BLaER1 treated with 17β-estradiol and CSF1 and Interleukin-3, amounts not matched to agents 10 nM and 100 nM (cell line): ENCODE results near the gene KLK12.
A peak's percentile ranks its signal among the peaks of the same experiment; 100 is the strongest.
"Not testable (repeated sequence)": the region's sequence is repeated elsewhere in the genome, so short reads cannot be mapped to it uniquely, and the experiment has no call there.

Experiments used
- H3K27ac ChIP-seq, 11 experiments: shearing (Covaris generic); formaldehyde crosslinking; 2 replicates each; pipeline ENCODE4 v1.8.1; 2022
- H3K27me3 ChIP-seq, 11 experiments: shearing (Covaris generic); formaldehyde crosslinking; 2 replicates each; pipeline ENCODE4 v1.8.1; 2022
- H3K36me3 ChIP-seq, 11 experiments: shearing (Covaris generic); formaldehyde crosslinking; 2 replicates each; pipeline ENCODE4 v1.8.1; 2022
- H3K4me1 ChIP-seq, 10 experiments: shearing (Covaris generic); formaldehyde crosslinking; 2 replicates each; pipeline ENCODE4 v1.8.1; 2022
- H3K4me2 ChIP-seq, 11 experiments: shearing (Covaris generic); formaldehyde crosslinking; 2 replicates each; pipeline ENCODE4 v1.8.1; 2022
- H3K4me3 ChIP-seq, 10 experiments: shearing (Covaris generic); formaldehyde crosslinking; 2 replicates each; pipeline ENCODE4 v1.8.1; 2022
- H3K9ac ChIP-seq, 11 experiments: shearing (Covaris generic); formaldehyde crosslinking; 2 replicates each; pipeline ENCODE4 v1.8.1; 2022
- H3K9me3 ChIP-seq, 11 experiments: shearing (Covaris generic); formaldehyde crosslinking; replicated peaks in 1 of 11; 2 replicates each; pipeline ENCODE4 v1.8.1; 2022
- H4K20me1 ChIP-seq, 11 experiments: shearing (Covaris generic); formaldehyde crosslinking; 2 replicates each; pipeline ENCODE4 v1.8.1; 2022
- Cebpa-rat ChIP-seq, 11 experiments: shearing (Covaris generic); IDR thresholded peaks; 2 replicates each; pipeline ENCODE4 v1.8.1; 2022

The KLK12 gene

GRCh38 chr19:51002089-51002532 is 32.7 kb downstream of the KLK12 start:
- no peak overlapping the region for H3K4me3 ChIP-seq
- no peaks in the 10 kb centered on the region for H4K20me1 ChIP-seq
- no peaks in the 10 kb centered on the region for H3K27me3 ChIP-seq
- no peak overlapping the region for H3K27ac ChIP-seq
- peak overlapping the region in 8 of 11 experiments; percentile 23 to 59 (median 42); a peak in 12 of 22 replicates for H3K4me2 ChIP-seq
- H3K4me1 ChIP-seq = peaks cover 0 to 12% (median 11%) of the 10 kb centered on the region in 10 experiments; a peak in 11 of 20 replicates
- TF ChIP-seq Cebpa-rat (IDR thresholded peaks at IDR 0.05) = no peak
- no peaks in the 10 kb centered on the region for H3K9me3 ChIP-seq
- H3K36me3 ChIP-seq = no peaks in the 10 kb centered on the region
- H3K9ac ChIP-seq = peak overlapping the region in 2 of 11 experiments; percentile 5 to 10; a peak in 1 of 22 replicates

DNA sequence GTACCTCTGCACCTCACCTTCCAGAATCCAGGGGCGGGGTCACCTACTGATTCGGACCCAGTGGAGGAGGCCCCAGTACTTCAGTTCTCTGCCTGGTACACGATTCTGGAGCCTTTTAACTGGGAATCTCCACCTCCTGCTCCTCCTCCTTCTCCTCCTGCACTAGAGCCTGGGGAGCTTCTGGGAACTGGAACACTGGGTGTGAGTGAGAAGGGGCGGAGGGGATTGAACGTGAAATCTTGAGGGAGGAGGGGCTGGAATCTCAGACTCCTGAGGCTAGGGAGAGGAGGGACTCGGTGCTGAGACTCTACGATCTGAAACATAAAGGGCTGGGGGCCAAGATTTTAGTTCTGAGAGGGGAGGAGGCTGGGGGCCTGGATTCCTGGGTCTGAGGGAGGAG is 33.3 kb downstream of the KLK12 start, which contains the start of gene KLK8:
KLK8 (minus strand) TSS at position 90 of the 400 bp plus-strand sequence. CDS start 437 bp downstream, outside the sequence.
- Histone ChIP-seq H3K4me1 (peaks cover 0 to 12% (median 11%) of the 10 kb centered on the region in 10 experiments; a peak in 11 of 20 replicates), H3K4me2 (peak within 1 kb of the TSS in 8 of 11 experiments; percentile 23 to 59 (median 42); a peak in 12 of 22 replicates), H4K20me1 (no peaks in the 10 kb centered on the region), H3K9ac (peak within 1 kb of the TSS in 2 of 11 experiments; percentile 5 to 10; a peak in 1 of 22 replicates), H3K27me3 (no peaks in the 10 kb centered on the region), H3K4me3 (no peak within 1 kb of the TSS), H3K9me3 (no peaks in the 10 kb centered on the region), H3K27ac (no peak within 1 kb of the TSS), H3K36me3 (no peaks in the 10 kb centered on the region)
- no peak for TF ChIP-seq Cebpa-rat (IDR thresholded peaks at IDR 0.05)

GRCh38 chr19:51000981-51001380 is 33.8 kb downstream of the KLK12 start:
- H3K4me1 ChIP-seq = peaks cover 0 to 12% (median 11%) of the 10 kb centered on the region in 10 experiments; a peak in 11 of 20 replicates
- no peak overlapping the region for H3K9ac ChIP-seq
- H3K36me3 ChIP-seq = no peaks in the 10 kb centered on the region
- no peaks in the 10 kb centered on the region for H3K27me3 ChIP-seq
- H3K4me3 ChIP-seq = no peak overlapping the region
- H3K4me2 ChIP-seq = no peak overlapping the region
- H3K27ac ChIP-seq = no peak overlapping the region
- no peaks in the 10 kb centered on the region for H3K9me3 ChIP-seq
- TF ChIP-seq Cebpa-rat (IDR thresholded peaks at IDR 0.05) = no peak
- H4K20me1 ChIP-seq = no peaks in the 10 kb centered on the region

DNA sequence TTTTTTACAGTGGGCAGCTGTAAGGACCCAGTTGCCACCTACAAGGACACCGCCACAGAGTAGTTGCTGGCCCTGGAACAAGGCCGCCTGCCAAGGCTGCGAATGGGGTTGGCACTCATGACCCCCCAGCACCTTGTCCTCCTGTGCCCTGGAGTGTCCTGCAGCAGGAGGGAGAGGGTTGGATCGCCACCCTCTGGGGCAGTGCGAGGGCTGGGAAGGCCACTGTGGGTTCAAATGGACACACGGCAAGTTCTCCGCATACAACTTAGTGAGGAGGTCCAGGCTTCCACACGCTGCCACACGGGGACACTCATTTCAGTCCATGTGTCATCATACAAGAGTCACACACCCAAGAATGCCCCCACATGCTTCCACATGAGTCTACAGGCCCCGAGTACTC is 34.4 kb downstream of the KLK12 start:
- no peak overlapping the region for H3K4me3 ChIP-seq
- H3K4me2 ChIP-seq = no peak overlapping the region

GRCh38 chr19:50998686-50999085 is 36.1 kb downstream of the KLK12 start:
- Histone ChIP-seq H3K9ac (no peak overlapping the region), H4K20me1 (no peaks in the 10 kb centered on the region), H3K4me2 (no peak overlapping the region), H3K27me3 (no peaks in the 10 kb centered on the region), H3K4me3 (no peak overlapping the region), H3K9me3 (peaks cover 0 to 11% (median 6%) of the 10 kb centered on the region in 11 experiments; a peak in 12 of 22 replicates), H3K4me1 (peaks cover 0 to 12% (median 11%) of the 10 kb centered on the region in 10 experiments; a peak in 11 of 20 replicates), H3K36me3 (no peaks in the 10 kb centered on the region), H3K27ac (no peak overlapping the region)
- TF ChIP-seq Cebpa-rat (IDR thresholded peaks at IDR 0.05) = no peak

More for the DNA sequence above, 34.4 kb downstream of the KLK12 start:
- no peak overlapping the region for H3K27ac ChIP-seq
- H3K36me3 ChIP-seq = no peaks in the 10 kb centered on the region
- H3K4me1 ChIP-seq = peaks cover 0 to 12% (median 11%) of the 10 kb centered on the region in 10 experiments; a peak in 11 of 20 replicates
- no peak overlapping the region for H3K9ac ChIP-seq
- H4K20me1 ChIP-seq = no peaks in the 10 kb centered on the region
- H3K9me3 ChIP-seq = no peaks in the 10 kb centered on the region
- no peaks in the 10 kb centered on the region for H3K27me3 ChIP-seq
- TF ChIP-seq Cebpa-rat (IDR thresholded peaks at IDR 0.05) = no peak

DNA sequence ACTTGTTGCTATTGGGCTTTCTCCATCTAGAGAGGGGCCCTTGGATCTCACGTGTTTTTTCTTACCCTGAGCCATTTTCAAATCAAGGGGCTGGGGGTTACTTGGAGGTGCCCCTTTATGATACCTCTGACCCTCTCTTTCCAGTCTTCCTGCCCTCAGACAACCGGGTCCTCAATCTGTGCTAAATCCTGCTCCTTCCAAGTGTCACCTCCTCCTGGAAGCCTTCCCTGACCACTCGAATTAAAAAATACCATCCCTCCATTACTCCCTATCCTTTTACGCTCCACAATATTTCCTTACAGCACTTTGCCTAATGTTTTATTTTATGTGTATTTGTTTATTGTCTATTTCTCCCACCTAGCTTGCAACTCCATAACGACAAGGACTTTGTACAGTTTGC is 36.7 kb downstream of the KLK12 start:
- no peaks in the 10 kb centered on the region for H4K20me1 ChIP-seq
- no peaks in the 10 kb centered on the region for H3K27me3 ChIP-seq
- TF ChIP-seq Cebpa-rat (IDR thresholded peaks at IDR 0.05) = no peak
- peaks cover 0 to 11% (median 6%) of the 10 kb centered on the region in 11 experiments; a peak in 12 of 22 replicates for H3K9me3 ChIP-seq
- peaks cover 0 to 12% (median 11%) of the 10 kb centered on the region in 10 experiments; a peak in 11 of 20 replicates for H3K4me1 ChIP-seq
- no peak overlapping the region for H3K27ac ChIP-seq
- H3K36me3 ChIP-seq = no peaks in the 10 kb centered on the region
- no peak overlapping the region for H3K4me2 ChIP-seq
- H3K4me3 ChIP-seq = no peak overlapping the region
- H3K9ac ChIP-seq = no peak overlapping the region

GRCh38 chr19:50994129-50994528 is 40.7 kb downstream of the KLK12 start:
- peaks cover 0 to 11% (median 6%) of the 10 kb centered on the region in 11 experiments; a peak in 12 of 22 replicates for H3K9me3 ChIP-seq
- no peak for TF ChIP-seq Cebpa-rat (IDR thresholded peaks at IDR 0.05)

DNA sequence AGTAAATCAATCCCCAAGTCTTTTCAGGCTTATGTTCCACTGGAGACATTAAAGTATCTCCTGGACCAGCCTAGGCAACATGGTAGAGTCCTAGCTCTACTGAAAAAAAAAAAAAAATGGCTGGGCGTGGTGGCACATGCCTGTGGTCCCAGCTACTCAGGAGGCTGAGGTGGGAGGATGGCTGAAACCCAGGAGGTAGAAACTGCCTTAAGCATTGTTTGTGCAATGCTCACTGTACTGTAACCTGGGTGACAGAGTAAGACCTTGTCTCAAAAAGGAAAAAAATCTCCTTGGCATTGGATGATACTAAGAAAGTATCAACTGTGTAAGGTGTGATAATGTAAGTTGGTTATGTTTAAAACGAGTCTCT is 42.2 kb downstream of the KLK12 start:
- no peak overlapping the region for H3K9ac ChIP-seq
- H4K20me1 ChIP-seq = no peaks in the 10 kb centered on the region
- no peak overlapping the region for H3K27ac ChIP-seq
- no peaks in the 10 kb centered on the region for H3K4me1 ChIP-seq
- no peaks in the 10 kb centered on the region for H3K27me3 ChIP-seq
- no peaks in the 10 kb centered on the region for H3K36me3 ChIP-seq
- no peak for TF ChIP-seq Cebpa-rat (IDR thresholded peaks at IDR 0.05)
- H3K4me2 ChIP-seq = no peak overlapping the region
- no peak overlapping the region for H3K4me3 ChIP-seq
- peaks cover 0 to 11% (median 6%) of the 10 kb centered on the region in 11 experiments; a peak in 12 of 22 replicates for H3K9me3 ChIP-seq

More at GRCh38 chr19:50994129-50994528, 40.7 kb downstream of the KLK12 start:
- no peaks in the 10 kb centered on the region for H3K36me3 ChIP-seq
- no peak overlapping the region for H3K27ac ChIP-seq
- no peaks in the 10 kb centered on the region for H4K20me1 ChIP-seq
- no peaks in the 10 kb centered on the region for H3K27me3 ChIP-seq
- H3K4me2 ChIP-seq = no peak overlapping the region
- H3K9ac ChIP-seq = no peak overlapping the region
- no peak overlapping the region for H3K4me3 ChIP-seq
- H3K4me1 ChIP-seq = no peaks in the 10 kb centered on the region

DNA sequence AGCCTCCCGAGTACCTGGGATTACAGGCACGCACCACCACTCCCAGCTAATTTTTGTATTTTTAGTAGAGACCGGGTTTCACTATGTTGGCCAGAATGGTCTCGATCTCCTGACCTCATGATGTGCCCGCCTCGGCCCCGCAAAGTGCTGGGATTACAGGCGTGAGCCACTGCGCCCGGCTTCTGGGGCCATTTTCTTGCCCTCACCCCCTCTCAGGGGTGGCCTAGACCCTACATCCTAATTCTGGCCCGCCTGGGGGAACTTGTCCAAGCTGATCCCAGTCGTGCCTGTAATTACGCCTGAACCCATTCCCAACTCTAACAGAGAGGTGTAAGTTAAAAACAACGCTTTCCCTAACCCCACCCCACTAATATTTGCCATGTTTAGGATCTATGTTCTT is 50.4 kb downstream of the KLK12 start:
- not testable (repeated sequence) for H3K9me3 ChIP-seq, H3K9ac ChIP-seq, H3K4me1 ChIP-seq, H3K4me2 ChIP-seq, H3K4me3 ChIP-seq, H3K27ac ChIP-seq, H3K36me3 ChIP-seq, H4K20me1 ChIP-seq
- peaks cover 0 to 16% (median 0%) of the 10 kb centered on the region in 11 experiments; a peak in 3 of 22 replicates for H3K27me3 ChIP-seq
